ENCODE measurements around the gene CLEC18A.
"Not testable (repeated sequence)": the region's sequence is repeated elsewhere in the genome, so short reads cannot be mapped to it uniquely, and the experiment has no call there.

GRCh38 chr16:69952572-69953355, 1.6 kb downstream of the CLEC18A start:
- not testable (repeated sequence) for TF ChIP-seq POLR2AphosphoS5, POLR2A, TAF1, SPI1, POU2F2 (IDR thresholded peaks at IDR 0.05; ENCODE audit: low read depth, low read length)

Data from GM12891 (cell line).